GM18517 (cell line): ENCODE measurements around the gene GGTLC3.
"Not testable (repeated sequence)": the region's sequence is repeated elsewhere in the genome, so short reads cannot be mapped to it uniquely, and the experiment has no call there.

ENCODE experiments used
- ATAC-seq: cut with Tn5 transposase; IDR thresholded peaks from one replicate; pipeline ENCODE4 v1.9.1; 2021; ENCODE audit warnings: mild to moderate bottlenecking, moderate library complexity; ENCODE audit not compliant: unreplicated experiment

The GGTLC3 gene

GRCh38 chr22:18522762-18523161 is 4.8 kb upstream of the GGTLC3 start:
- ATAC-seq = not testable (repeated sequence)

GRCh38 chr22:18513454-18513853 is 4.5 kb downstream of the GGTLC3 start:
- not testable (repeated sequence) for ATAC-seq

DNA sequence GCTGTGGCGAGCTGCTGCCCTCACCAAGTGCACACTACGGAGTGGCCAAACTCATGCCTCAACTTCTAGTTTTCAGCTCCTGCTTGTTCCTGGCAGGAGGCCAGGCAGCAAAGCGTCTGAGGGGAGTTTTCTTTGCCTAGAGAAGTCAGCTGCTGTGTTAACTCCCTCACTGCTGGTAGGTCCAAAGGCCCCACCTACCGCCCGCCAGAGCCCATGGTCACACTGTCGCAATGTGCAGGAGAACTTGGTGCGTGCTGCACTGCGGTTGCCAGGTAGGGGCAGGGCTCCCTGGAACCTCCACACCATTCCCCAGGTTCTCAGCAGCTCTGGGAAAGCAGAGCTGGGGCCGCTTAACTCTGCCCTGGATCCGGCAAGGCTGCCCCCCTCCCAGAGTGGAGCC is 5.6 kb downstream of the GGTLC3 start:
- not testable (repeated sequence) for ATAC-seq

- ATAC-seq = not testable (repeated sequence)
These were observed 6.6 kb downstream of the GGTLC3 start for GRCh38 chr22:18511327-18511726.

DNA sequence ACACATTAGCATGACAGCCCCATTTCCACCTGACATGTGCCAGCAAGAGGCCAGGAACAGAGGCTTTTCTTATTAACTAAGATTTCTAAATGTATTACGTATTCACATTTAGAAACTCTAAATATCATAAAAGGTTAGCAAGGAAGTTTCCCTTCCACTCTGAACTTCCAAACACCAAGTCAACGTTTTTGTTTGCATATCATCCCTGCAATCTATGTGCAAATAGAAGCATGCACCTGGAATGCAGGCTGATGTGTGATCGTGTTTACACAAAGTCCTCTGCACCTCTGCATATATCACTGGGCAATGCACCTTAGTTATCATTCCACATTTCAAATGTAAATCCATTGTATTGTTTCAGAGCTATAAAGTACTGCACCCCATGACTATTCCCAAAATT is 21.7 kb downstream of the GGTLC3 start:
- not testable (repeated sequence) for ATAC-seq
